Stimulated activated CD8-positive, alpha-beta memory T cell treated with anti-CD3 and anti-CD28 coated beads, Interleukin-15, amount 100 ng/mL, for 24 hours (primary cell): ENCODE data around the gene PLBD2.

Source experiments
- DNase-seq: peaks from one replicate; pipeline ENCODE4 v3.0.0-alpha.2; 2020; ENCODE audit warnings: low read depth

The PLBD2 gene

DNA sequence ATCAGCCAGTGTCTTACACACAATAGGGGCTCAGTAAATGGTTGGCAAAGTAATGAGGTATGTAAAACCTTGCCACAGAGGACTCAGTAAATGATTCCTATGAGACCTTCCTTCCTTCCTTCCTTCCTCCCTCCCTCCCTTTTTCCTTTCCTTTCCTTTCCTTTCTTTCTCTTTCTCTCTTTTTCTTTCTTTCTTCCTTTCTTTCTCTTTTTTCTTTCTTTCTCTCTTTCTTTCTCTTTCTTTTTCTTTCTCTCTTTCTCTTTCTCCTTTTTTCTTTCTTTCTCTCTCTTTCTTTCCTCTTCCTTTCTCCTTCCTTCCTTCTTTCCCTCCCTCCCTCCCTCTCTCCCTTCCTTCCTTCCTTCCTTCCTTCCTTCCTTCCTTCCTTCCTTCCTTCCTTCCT is 37.8 kb downstream of the PLBD2 start:
- no peak for DNase-seq

- no peak for DNase-seq
These were observed 38.6 kb downstream of the PLBD2 start for GRCh38 chr12:113396828-113397496.

DNA sequence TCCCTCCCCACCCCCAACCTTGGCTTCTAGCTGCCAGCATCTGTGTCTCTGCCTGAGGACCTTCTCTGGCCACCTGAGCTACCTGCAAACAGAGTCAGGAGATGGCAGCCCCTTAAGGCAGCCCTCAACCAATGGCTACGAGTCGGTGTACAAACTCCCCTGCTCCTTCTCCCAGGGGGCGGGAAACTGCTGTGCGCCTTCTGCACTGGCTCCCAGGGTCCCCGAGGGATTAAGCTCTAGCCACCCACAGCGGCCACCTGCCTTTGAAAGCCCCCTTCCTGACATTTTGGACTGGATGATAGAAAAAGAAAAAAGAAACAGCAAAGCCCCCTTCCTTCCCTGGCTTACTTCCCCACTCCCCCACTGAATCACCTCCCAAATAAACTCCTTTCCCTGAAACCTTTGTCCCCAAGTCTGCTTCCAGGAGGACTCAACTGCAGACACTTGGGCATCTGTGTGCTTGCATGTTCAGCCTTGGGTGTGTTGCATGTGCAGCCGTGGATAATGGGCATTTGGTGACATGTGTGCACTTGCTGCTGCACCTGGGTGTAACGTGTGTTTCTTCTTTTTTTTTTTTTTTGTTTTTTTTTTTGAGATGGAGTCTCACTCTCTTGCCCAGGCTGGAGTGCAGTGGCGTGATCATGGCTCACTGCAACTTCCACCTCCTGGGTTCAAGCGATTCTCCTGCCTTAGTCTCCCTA is 39.3 kb downstream of the PLBD2 start:
- no peak for DNase-seq

DNA sequence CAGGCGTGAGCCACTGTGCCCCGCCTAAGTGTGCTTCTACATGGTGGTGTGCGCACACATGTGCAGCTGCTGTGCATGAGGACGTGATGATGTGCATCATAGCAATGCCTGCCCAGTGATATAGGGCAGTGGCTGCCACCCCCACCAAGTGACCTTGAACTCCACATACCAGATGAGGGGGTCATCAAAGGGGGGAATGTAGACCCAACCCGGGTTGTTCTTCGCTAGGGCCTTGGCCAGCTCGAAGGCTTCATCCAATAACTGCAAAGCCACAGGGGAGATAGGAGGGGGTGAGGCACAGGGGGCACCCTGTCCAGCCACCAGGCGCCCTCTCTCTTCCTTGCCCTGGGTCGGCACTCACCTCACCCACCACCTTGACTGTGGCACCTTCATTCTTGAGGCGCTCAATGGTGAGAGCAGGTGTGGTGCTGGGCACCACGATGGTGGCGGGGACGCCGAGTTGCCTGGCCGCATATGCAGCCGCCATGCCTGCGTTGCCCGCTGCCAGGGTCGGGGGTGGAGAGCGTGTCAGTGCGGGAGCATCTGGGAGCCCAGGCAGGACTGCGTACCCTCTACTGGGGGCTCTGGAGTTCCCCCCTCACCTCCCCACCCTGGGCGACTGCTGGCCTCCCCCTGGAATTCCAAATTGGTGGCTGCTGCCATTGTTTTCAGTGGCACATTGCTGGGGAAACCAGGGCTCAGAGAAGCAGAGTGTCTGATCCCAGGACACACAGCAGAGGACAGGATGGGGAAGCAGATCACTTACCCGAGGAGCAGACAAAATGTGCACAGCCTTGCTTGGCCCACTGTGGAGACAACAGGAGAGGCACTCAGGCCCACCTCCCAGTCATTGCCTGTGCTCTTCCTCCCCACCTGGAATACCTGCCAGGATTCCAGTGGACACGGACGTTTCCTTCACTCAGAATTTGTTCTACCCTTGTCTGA is 40.2 kb downstream of the PLBD2 start:
- DNase-seq = no peak

DNA sequence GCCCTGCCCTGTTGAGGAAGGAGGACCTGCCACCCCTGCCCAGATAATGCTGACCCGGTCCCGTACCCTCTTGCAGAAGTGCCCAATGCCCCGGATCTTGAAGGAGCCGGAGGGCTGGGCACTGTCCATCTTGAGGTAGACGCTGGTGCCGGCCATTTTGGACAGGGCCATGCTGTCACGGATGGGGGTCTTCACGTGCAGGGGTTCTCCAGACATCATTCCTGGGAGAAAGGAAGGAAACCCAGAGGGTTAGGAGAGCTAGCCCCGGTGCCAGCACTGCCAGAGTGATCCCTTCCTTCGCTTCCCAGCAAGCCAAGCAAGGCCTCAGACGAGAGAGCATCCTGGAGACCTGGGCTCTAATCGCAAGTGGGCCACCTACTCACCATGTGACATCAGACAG is 41.1 kb downstream of the PLBD2 start:
- DNase-seq = no peak

GRCh38 chr12:113400362-113400761 is 42.0 kb downstream of the PLBD2 start:
- DNase-seq = no peak

DNA sequence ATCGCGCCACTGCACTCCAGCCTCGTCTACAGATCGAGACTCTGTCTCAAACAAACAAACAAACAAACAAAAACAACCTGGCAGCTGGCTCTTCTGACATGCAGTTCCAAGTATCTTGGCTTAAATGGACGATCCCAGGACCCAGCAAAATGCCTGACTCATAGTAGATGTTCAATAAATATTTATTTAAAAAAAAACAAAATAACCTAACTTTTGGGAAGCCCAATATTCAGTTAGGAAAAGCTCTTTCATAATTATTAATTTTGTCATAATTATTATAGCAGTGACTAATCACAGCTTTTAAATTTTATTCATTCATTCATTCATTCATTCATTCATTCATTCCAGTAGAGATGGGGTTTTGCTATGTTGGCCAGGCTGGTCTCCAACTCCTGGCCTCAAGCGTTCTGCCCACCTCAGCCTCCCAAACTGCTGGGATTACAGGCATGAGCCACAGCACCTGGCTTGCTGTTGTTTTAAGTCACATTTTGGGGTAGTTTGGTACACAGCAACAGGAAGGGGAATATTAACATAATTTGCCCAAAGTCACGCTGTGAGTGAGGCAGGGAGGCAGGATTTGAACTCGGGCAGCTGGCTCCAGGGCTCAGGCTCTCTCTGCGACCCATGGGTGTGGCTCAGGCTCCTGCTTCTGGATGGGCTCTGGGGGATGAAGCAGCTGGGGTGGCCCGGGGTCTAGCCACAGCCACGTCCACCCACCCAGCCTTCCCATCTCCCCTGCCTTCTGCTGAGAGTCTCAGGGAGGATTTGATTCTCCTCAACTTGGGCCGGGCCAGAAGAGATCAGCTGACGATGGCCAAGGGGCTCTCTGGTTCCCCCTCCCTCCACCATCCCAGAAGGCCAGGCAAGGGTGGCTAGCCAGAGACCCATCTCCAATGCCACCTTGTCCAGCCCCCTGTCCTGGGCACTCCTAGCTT is 42.9 kb downstream of the PLBD2 start:
- DNase-seq = no peak

DNA sequence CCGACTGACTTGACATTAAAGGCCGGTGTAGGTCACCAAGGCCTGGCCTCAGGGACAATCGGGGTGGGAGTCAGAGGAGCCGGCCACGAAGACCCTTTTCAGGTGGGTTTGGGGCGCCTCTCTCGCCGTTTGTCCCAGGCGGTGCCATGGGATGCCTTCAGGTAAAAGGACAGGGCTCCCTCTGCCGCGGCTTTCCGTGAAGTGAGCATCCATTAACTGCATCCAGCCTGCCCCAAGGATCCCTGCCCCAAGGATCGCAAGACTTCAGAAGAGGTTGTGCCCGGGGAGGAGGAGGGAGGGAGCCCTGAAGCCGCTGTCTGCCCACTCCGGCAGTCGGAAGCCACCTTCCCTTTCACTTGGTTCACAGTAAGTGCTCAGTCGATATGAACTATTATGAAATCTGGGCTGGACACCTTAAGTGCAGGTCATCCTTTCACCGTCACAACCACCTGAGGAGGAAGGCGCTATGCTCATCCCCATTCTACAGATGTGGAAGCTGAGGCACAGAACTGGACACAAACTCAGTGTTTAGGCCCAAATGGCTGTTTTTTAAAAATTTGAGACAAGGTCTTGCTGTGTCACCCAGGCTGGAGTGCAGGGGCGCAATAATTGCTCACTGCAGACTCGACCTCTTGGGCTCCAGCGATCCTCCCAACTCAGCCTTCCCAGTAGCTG is 44.3 kb downstream of the PLBD2 start:
- DNase-seq = no peak

DNA sequence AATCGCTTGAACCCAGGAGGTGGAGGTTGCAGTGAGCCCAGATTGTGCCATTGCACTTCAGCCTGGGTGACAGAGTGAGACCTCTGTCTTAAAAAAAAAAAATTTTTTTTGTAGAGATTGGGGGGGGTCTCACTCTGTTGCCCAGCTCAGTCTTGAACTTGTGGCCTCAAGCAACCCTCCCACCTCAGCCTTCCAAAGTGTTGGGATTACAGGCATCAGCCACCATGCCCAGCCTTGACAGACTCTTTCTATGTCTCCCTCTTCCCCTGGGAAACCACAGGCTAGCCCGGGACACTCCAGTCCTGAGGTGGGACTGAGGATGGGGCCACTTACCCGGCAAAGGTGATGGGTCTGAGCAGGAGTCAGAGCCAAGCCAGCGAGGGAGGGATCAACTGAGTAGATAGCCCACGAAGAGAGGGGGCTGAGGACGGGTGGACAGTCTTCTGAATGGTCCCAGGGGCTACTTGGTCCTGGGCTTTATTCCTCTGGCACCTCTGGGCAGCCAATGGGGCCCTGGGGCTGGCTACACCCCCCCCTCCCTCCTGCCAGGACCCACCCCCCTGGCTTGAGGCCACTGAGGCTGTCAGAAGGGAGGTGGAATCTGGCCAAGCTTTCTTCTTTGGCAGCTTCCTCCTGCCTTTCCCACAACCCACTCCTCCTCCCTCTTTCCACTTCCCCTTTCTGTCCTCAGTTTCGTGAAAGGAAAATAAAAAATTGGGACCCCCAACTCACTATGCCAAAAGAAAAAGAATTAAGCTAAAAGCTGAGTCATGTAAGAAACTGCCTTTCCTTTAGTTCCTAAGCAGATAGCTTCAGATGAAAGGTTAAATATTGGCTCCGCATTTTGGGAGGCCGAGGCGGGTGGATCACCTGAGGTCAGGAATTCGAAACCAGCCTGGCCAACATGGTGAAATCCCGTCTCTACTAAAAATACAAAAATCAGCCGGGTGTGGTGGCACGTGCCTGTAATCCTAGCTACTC is 45.3 kb downstream of the PLBD2 start, which contains the start of gene SDS:
SDS (minus strand) TSS at position 453 of the 981 bp plus-strand sequence. CDS start 4,179 bp downstream, outside the sequence.
- no peak for DNase-seq

DNA sequence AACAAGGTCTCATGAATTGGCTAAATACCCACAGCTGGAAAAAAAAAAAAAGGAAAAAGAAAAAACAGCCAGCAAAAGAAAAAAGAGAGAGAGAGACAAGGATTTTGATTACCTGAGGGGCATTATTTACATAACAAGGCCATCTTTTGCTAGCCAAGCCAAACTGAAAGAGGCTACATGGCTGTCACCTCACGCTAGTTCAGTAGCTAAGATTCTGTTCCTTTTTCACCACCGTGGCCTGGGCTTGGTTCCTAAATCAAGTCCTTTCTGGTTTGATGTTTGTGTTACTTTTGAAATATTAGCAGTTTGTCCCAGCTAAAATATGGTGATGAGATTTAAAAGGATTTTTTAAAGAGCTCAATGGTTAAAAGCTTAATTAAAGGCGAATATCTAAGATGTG is 47.3 kb downstream of the PLBD2 start:
- DNase-seq = no peak

DNA sequence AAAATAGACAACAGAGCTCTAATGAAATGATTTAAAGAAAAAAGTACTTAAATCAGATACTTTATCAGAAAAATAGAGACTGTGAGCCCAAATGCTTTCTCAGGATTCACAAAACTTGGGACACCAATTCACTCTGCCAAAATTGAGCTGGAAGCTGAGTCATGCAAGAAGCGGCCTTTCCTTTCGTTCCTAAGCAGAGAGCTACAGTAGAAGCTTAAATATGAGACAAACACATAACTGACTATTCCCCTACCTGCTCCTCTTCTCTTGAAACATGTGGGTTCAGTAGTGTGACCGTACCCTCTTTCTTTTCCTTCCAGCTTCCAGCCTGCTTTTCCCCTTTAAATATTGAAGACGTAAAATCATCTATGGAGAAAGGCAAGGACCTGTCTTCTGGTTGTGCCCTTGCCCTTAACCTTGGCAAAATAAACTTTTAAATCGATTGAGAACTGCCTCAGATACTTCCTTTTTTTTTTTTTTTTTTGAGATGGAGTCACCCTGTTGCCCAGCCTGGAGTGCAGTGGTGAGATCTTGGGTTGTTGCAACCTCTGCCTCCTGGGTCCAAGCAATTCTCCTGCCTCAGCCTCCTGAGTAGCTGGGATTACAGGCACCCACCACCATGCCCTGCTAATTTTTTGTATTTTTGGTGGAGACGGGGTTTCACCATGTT is 49.7 kb downstream of the PLBD2 start:
- no peak for DNase-seq

- DNase-seq = no peak
These were observed 50.4 kb downstream of the PLBD2 start for GRCh38 chr12:113408756-113409298.

DNA sequence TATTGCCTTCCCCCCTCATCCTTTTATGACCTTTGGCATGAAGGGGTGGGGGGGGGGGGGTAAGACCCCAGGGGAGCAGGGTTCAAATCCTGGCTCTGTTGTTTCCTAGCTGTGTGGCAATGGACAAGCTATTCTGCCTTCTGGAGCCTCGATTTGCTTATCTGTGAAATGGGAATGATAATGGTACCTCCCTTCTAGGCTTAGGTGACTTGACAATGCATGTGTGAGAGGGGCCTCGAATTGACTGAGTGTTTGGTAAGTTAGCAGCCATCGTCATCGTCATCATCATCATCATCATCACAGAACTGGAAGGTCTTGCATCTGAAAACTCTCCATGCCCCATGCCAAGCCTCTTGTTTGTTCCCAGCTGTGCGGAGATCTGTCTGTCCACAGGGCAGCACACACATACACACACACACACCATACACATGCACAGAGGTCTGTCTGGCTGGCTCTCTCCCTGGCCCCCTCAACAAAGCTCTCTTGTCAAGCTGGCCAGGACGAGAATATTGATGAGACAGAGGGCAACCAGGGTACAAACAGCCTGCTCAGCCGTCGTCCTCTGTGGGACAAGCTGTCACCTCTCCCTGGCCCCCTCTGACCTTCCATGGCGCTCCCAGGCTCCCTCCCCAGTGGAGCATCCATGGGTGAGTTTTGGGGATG is 51.2 kb downstream of the PLBD2 start:
- no peak for DNase-seq

GRCh38 chr12:113413488-113413939 is 55.1 kb downstream of the PLBD2 start:
- DNase-seq = no peak

GRCh38 chr12:113414519-113415038 is 56.2 kb downstream of the PLBD2 start:
- DNase-seq = no peak

DNA sequence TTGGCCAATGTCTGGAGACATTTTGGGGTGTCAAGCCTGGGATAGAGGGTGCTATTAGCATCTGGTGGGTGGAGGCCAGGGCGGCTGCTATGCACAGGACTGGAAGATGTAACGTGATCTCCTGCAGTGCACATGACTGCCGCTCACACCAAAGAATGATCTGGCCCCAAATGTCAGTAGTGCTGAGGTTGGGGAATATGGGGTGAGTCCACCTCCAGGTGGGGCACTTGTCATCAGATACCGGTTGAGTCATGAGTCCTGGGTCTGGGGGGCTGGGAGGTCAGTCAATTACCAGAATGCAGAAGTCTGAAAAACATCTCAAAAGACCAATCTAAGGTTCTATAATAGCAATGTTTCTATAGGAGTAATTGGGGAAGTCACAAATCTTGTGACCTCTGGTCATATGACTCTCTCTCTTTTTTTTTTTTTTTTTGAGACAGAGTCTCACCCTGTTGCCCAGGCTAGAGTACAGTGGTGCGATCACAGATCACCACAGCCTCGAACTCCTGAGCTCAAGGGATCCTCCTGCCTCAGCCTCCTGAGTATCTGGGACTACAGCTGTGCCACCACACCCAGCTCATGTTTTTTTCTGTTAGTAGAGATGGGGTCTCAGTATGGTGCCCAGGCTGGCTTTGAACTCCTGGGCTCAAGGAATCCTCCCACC is 57.8 kb downstream of the PLBD2 start:
- no peak for DNase-seq

GRCh38 chr12:113418213-113418879 is 60.0 kb downstream of the PLBD2 start:
- DNase-seq = no peak
